Skin of body (tissue), 3 donors: ENCODE measurements around the gene CNOT1. TPM values are rescaled to one million over a fixed set of nuclear protein-coding genes. Genes with fewer than 3 reads are reported as not detected.

Source experiments
- DNase-seq: peaks from one replicate; lab custom pipeline; 2025; lab: John Stamatoyannopoulos, UW
- small RNA-seq: library from RNA; depleted of rRNA; stranded (forward); fragments of <200 nt; gene quantifications from one replicate; pipeline ENCODE3, GENCODE V24; 2014; ENCODE audit warnings: low replicate concordance
- total RNA-seq: library from RNA; depleted of rRNA; stranded (reverse); fragments of >200 nt; gene quantifications from one replicate; pipeline ENCODE4 v1.2.3, GENCODE V29; 2014

CNOT1 gene
- total RNA-seq, 1 donor from 2014 or later, result 122 TPM

- DNase-seq, result no peak
These were observed 141.1 kb downstream of the CNOT1 start for GRCh38 chr16:58488531-58488930.

GRCh38 chr16:58487566-58488351 is 141.9 kb downstream of the CNOT1 start:
- peak; percentile 56 for DNase-seq

- peak; percentile 47 for DNase-seq
These were observed 144.3 kb downstream of the CNOT1 start for GRCh38 chr16:58485184-58485887.

GRCh38 chr16:58481931-58482330 is 147.7 kb downstream of the CNOT1 start:
- no peak for DNase-seq

GRCh38 chr16:58481226-58481869 is 148.3 kb downstream of the CNOT1 start:
- no peak for DNase-seq

- DNase-seq, result no peak
These were observed 151.2 kb downstream of the CNOT1 start for GRCh38 chr16:58478427-58478826.

- no peak for DNase-seq
These were observed 152.8 kb downstream of the CNOT1 start for GRCh38 chr16:58476791-58477190.

GRCh38 chr16:58475091-58475619 is 154.5 kb downstream of the CNOT1 start:
- DNase-seq, result no peak

GRCh38 chr16:58474296-58474695 is 155.3 kb downstream of the CNOT1 start:
- DNase-seq, result no peak

- no peak for DNase-seq
These were observed 156.8 kb downstream of the CNOT1 start for GRCh38 chr16:58472827-58473226.

- DNase-seq, result no peak
These were observed 157.4 kb downstream of the CNOT1 start for GRCh38 chr16:58472266-58472665.

- no peak for DNase-seq
These were observed 158.2 kb downstream of the CNOT1 start for GRCh38 chr16:58471209-58471975.

Small RNAs within 50 kb of the gene (small RNA-seq; reads per million reads assigned to genes)
- gene RNU6-103P (not detected), gene SNORA46 (25.7 reads per million, percentile 94 among the genes with 10 or more reads in this experiment), gene SNORA50A (not detected)

Other genes with a start within 250 kb of the CNOT1 start
- gene GINS3, start 237.4 kb downstream of the CNOT1 start, total RNA-seq, result 3.6 TPM
- gene NDRG4, start 129.7 kb downstream of the CNOT1 start, total RNA-seq, result 4.4 TPM
- gene SETD6, start 114.3 kb downstream of the CNOT1 start, total RNA-seq, result 14.6 TPM
- gene SLC38A7, start 54.9 kb upstream of the CNOT1 start, total RNA-seq, result 9.5 TPM
- 24.6 TPM for gene GOT2, start 104.5 kb upstream of the CNOT1 start, total RNA-seq